ENCODE measurements around the gene FADS3.

FADS3 gene

GRCh38 chr11:61927501-61927900 is 36.2 kb upstream of the FADS3 start:
- Mint-ChIP-seq H3K27ac (peak overlapping the region; percentile 62), H3K36me3 (ENCODE audit: low read depth) (no peaks in the 10 kb centered on the region), H3K27me3 (ENCODE audit: low read depth, poor library complexity) (peaks cover 11% of the 10 kb centered on the region), H3K4me1 (peaks cover 65% of the 10 kb centered on the region), H3K4me3 (no peak overlapping the region), H3K9me3 (peaks cover 28% of the 10 kb centered on the region)
- DNase-seq = no peak
- no peak for TF ChIP-seq CTCF (IDR thresholded peaks at IDR 0.05)

- no peak for TF ChIP-seq CTCF (IDR thresholded peaks at IDR 0.05)
- H3K27ac Mint-ChIP-seq = no peak overlapping the region
- peaks cover 70% of the 10 kb centered on the region for H3K4me1 Mint-ChIP-seq
- no peak for DNase-seq
- no peak overlapping the region for H3K4me3 Mint-ChIP-seq
- no peaks in the 10 kb centered on the region for H3K36me3 Mint-ChIP-seq (ENCODE audit: low read depth)
- peaks cover 7% of the 10 kb centered on the region for H3K27me3 Mint-ChIP-seq (ENCODE audit: low read depth, poor library complexity)
- peaks cover 20% of the 10 kb centered on the region for H3K9me3 Mint-ChIP-seq
These were observed 34.9 kb upstream of the FADS3 start for GRCh38 chr11:61926235-61926634.

- no peak for DNase-seq
- Mint-ChIP-seq H3K27me3 (ENCODE audit: low read depth, poor library complexity) (peaks cover 7% of the 10 kb centered on the region), H3K36me3 (ENCODE audit: low read depth) (no peaks in the 10 kb centered on the region), H3K4me1 (peaks cover 67% of the 10 kb centered on the region), H3K9me3 (peaks cover 20% of the 10 kb centered on the region), H3K4me3 (no peak overlapping the region), H3K27ac (peak overlapping the region; percentile 96)
- no peak for TF ChIP-seq CTCF (IDR thresholded peaks at IDR 0.05)
These were observed 34.4 kb upstream of the FADS3 start for GRCh38 chr11:61925736-61926135.

- Mint-ChIP-seq H3K4me3 (peak overlapping the region; percentile 29), H3K4me1 (peaks cover 81% of the 10 kb centered on the region), H3K27me3 (ENCODE audit: low read depth, poor library complexity) (peaks cover 9% of the 10 kb centered on the region), H3K36me3 (ENCODE audit: low read depth) (no peaks in the 10 kb centered on the region), H3K27ac (peak overlapping the region; percentile 96), H3K9me3 (peaks cover 20% of the 10 kb centered on the region)
- TF ChIP-seq CTCF (IDR thresholded peaks at IDR 0.05) = no peak
- no peak for DNase-seq
These were observed 32.7 kb upstream of the FADS3 start for GRCh38 chr11:61924064-61924455.

GRCh38 chr11:61923166-61924063 is 32.1 kb upstream of the FADS3 start:
- peak; percentile 64 for DNase-seq
- no peaks in the 10 kb centered on the region for H3K36me3 Mint-ChIP-seq (ENCODE audit: low read depth)
- peaks cover 16% of the 10 kb centered on the region for H3K27me3 Mint-ChIP-seq (ENCODE audit: low read depth, poor library complexity)
- no peak for TF ChIP-seq CTCF (IDR thresholded peaks at IDR 0.05)
- peaks cover 17% of the 10 kb centered on the region for H3K9me3 Mint-ChIP-seq
- peaks cover 88% of the 10 kb centered on the region for H3K4me1 Mint-ChIP-seq
- H3K4me3 Mint-ChIP-seq = peak overlapping the region; percentile 59
- H3K27ac Mint-ChIP-seq = peak overlapping the region; percentile 96

DNA sequence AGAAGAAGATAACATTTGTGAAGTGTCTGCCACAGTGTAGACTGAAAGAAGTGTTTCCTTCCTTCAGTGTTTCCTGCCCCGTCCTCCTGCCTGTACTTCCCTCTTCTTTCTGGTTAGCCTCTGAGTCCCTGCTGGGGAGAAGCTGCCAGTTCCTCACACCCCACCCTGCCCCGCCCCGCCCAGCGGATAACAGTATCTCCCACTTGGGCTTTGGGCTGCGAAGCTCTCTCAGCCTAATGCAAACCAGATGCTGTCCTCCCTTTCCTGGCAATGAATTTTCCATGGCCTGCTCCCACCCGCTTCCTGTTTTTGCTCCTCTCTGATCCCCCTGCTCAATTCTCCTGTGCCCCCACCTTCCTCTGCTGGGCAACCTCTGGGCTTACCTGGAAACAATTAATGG is 31.2 kb upstream of the FADS3 start:
- TF ChIP-seq CTCF (IDR thresholded peaks at IDR 0.05) = no peak
- Mint-ChIP-seq H3K9me3 (peaks cover 8% of the 10 kb centered on the region), H3K36me3 (ENCODE audit: low read depth) (no peaks in the 10 kb centered on the region), H3K4me1 (peaks cover 93% of the 10 kb centered on the region), H3K27ac (peak overlapping the region; percentile 96), H3K4me3 (peak overlapping the region; percentile 59), H3K27me3 (ENCODE audit: low read depth, poor library complexity) (peaks cover 25% of the 10 kb centered on the region)
- peak; percentile 55 for DNase-seq

Data from nephron progenitor cell (in vitro differentiated cells).